Stomach (tissue), 9 donors: ENCODE data around the gene GNG4. TPM values are rescaled to one million over a fixed set of nuclear protein-coding genes. Genes with fewer than 3 reads are reported as not detected.

ENCODE experiments used
- DNase-seq, 2 donors: peaks; one replicate each; pipeline versions ENCODE4 v3.0.0 to v3.0.0-alpha.2; 2013 to 2019
- H3K27ac ChIP-seq, 5 donors: fragments of 200-600 bp in 4 of 5; sonication (generic) in 4 of 5; one replicate each; pipeline ENCODE4 v1.5.1; 2013 to 2019; ENCODE audit warnings: mild to moderate bottlenecking in 1 of 5, moderate library complexity in 1 of 5
- H3K27me3 ChIP-seq, 3 donors: fragments of 200-600 bp; sonication (generic); one replicate each; pipeline ENCODE4 v1.5.1; 2017 to 2019; ENCODE audit warnings: mixed run types in 1 of 3
- H3K36me3 ChIP-seq, 4 donors: fragments of 200-600 bp; sonication (generic); 1 replicate in 3 of 4; 2 replicates in 1 of 4; pipeline ENCODE4 v1.5.1; 2016 to 2019
- H3K4me1 ChIP-seq, 4 donors: fragments of 200-600 bp; sonication (generic); one replicate each; pipeline ENCODE4 v1.5.1; 2016 to 2019
- H3K4me3 ChIP-seq, 4 donors: fragments of 200-600 bp; sonication (generic) in 3 of 4; one replicate each; pipeline ENCODE4 v1.5.1; 2016 to 2019; ENCODE audit warnings: mild to moderate bottlenecking in 1 of 4
- H3K9me3 ChIP-seq, 4 donors: fragments of 200-600 bp; sonication (generic); one replicate each; pipeline ENCODE4 v1.5.1; 2016 to 2019
- CTCF ChIP-seq, 7 experiments: fragments of 450-650 bp in 4 of 7; fragments of 200-600 bp in 3 of 7; sonication (generic) in 3 of 7; IDR thresholded peaks; one replicate each; pipeline ENCODE4 v1.5.1; 2016 to 2019; ENCODE audit warnings: antibody characterized with exemption in 7 of 7, control low read depth in 2 of 7, mild to moderate bottlenecking in 1 of 7
- EP300 ChIP-seq: sonication (generic); formaldehyde crosslinking; IDR thresholded peaks from one replicate; pipeline ENCODE4 v1.6.1; 2017; ENCODE audit warnings: antibody characterized with exemption
- POLR2A ChIP-seq, 4 donors: fragments of 450-650 bp; IDR thresholded peaks; one replicate each; pipeline ENCODE4 v1.6.1; 2016; ENCODE audit warnings: antibody characterized with exemption in 4 of 4, control low read depth in 2 of 4, mild to moderate bottlenecking in 1 of 4, moderate library complexity in 1 of 4
- POLR2AphosphoS5 ChIP-seq, 3 donors: sonication (generic); formaldehyde crosslinking; IDR thresholded peaks; one replicate each; pipeline ENCODE4 v1.6.1; 2016; ENCODE audit warnings: antibody characterized with exemption in 3 of 3
- WGBS, 5 donors: extraction: QIAGEN DNeasy Blood & Tissue Kit in 3 of 5; methylation state at CpG; one replicate each; pipeline versions ENCODE4 v1.1.5 to v1.1.7; 2013 to 2018; 5-methylcytosine and 5-hydroxymethylcytosine counted together
- intact Hi-C: fragments of 100-400 bp; cut with DNase I; formaldehyde crosslinking; loops from one replicate; pipeline ENCODE4 v1.15.1; 2023; ENCODE audit warnings: low total_unique reads
- polyA plus RNA-seq, 3 donors: library from polyadenylated mRNA; stranded (reverse); fragments of 200-250 nt; gene quantifications; one replicate each; pipeline ENCODE4 v1.2.3, GENCODE V29; 2013
- total RNA-seq, 5 donors: library from RNA; depleted of rRNA; stranded (reverse); fragments of >200 nt; gene quantifications; one replicate each; pipeline versions ENCODE4 v1.1.0 to v1.2.3, GENCODE V29; 2014 to 2016
- donor health status: healthy with polysubstance abuse.
- donor health status: Bipolar disorder and iron deficiency.
- donor health status: healthy.

Gene GNG4
- total and polyA plus RNA-seq, 8 donors, result 0.58 to 5.1 (median 1.4) TPM; not detected in 1

- H3K27me3 ChIP-seq, result peaks cover 0 to 4% (median 0%) of the 10 kb centered on the region in 3 donors
- H3K27ac ChIP-seq, result no peak overlapping the region
- no peak overlapping the region for H3K4me3 ChIP-seq
- no peaks in the 10 kb centered on the region for H3K4me1 ChIP-seq
- DNase-seq, result no peak
- no peaks in the 10 kb centered on the region for H3K36me3 ChIP-seq
- TF ChIP-seq CTCF (IDR thresholded peaks at IDR 0.05) (no peak), EP300 (no peak), POLR2A (IDR thresholded peaks at IDR 0.05) (no peak), POLR2AphosphoS5 (IDR thresholded peaks at IDR 0.05) (no peak)
- 84 to 94% (median 90%) methylated on average over 10 of the region's 10 CpGs for WGBS, 5 donors
- no peaks in the 10 kb centered on the region for H3K9me3 ChIP-seq
- intact Hi-C loops, result no loop called here
Observed at GRCh38 chr1:235628316-235629005, 21.1 kb downstream of the GNG4 start.

- no peaks in the 10 kb centered on the region for H3K9me3 ChIP-seq
- DNase-seq, result no peak
- TF ChIP-seq CTCF (IDR thresholded peaks at IDR 0.05) (no peak), POLR2A (IDR thresholded peaks at IDR 0.05) (no peak)
- intact Hi-C loops, result no loop called here
- H3K4me3 ChIP-seq, result no peak overlapping the region
- no peaks in the 10 kb centered on the region for H3K4me1 ChIP-seq
- no peak overlapping the region for H3K27ac ChIP-seq
- WGBS, 5 donors, result 86 to 97% (median 93%) methylated on average over 4 of the region's 4 CpGs
- no peaks in the 10 kb centered on the region for H3K36me3 ChIP-seq
- H3K27me3 ChIP-seq, result peaks cover 0 to 17% (median 0%) of the 10 kb centered on the region in 3 donors
Observed at GRCh38 chr1:235625831-235626230, 23.8 kb downstream of the GNG4 start.

GRCh38 chr1:235625340-235625739, 24.2 kb downstream of the GNG4 start:
- no peaks in the 10 kb centered on the region for H3K4me1 ChIP-seq
- H3K4me3 ChIP-seq, result no peak overlapping the region
- WGBS, 5 donors, result 81 to 93% (median 88%) methylated on average over 3 of the region's 3 CpGs
- peaks cover 0 to 17% (median 0%) of the 10 kb centered on the region in 3 donors for H3K27me3 ChIP-seq
- no peak for DNase-seq
- no peak overlapping the region for H3K27ac ChIP-seq
- intact Hi-C loops, result no loop called here
- no peaks in the 10 kb centered on the region for H3K36me3 ChIP-seq
- TF ChIP-seq POLR2A (IDR thresholded peaks at IDR 0.05) (no peak), POLR2AphosphoS5 (IDR thresholded peaks at IDR 0.05) (no peak), CTCF (IDR thresholded peaks at IDR 0.05) (no peak), EP300 (no peak)
- H3K9me3 ChIP-seq, result no peaks in the 10 kb centered on the region

GRCh38 chr1:235624721-235625333, 24.8 kb downstream of the GNG4 start:
- WGBS, 5 donors, result 32 to 42% (median 37%) methylated on average over 8 of the region's 8 CpGs
- no peak for TF ChIP-seq CTCF (IDR thresholded peaks at IDR 0.05)
- TF ChIP-seq POLR2A (IDR thresholded peaks at IDR 0.05), result no peak
- no peak for TF ChIP-seq POLR2AphosphoS5 (IDR thresholded peaks at IDR 0.05)
- TF ChIP-seq EP300, result no peak
- intact Hi-C loops, result no loop called here
- H3K9me3 ChIP-seq, result no peaks in the 10 kb centered on the region
- H3K36me3 ChIP-seq, result no peaks in the 10 kb centered on the region
- H3K4me1 ChIP-seq, result no peaks in the 10 kb centered on the region
- DNase-seq, result no peak
- no peak overlapping the region for H3K27ac ChIP-seq
- H3K27me3 ChIP-seq, result peaks cover 0 to 17% (median 0%) of the 10 kb centered on the region in 3 donors
- H3K4me3 ChIP-seq, result no peak overlapping the region
